Measurements from ENCODE around the gene BUD13. TPM values are rescaled to one million over a fixed set of nuclear protein-coding genes. Genes with fewer than 3 reads are reported as not detected.

BUD13 gene
- total and polyA plus RNA-seq, 9 of the 15 experiments (the other 6 are each of a cell fraction or from before 2014, with no cell fraction given): 9.5 to 34.1 (median 27.1) TPM

DNA sequence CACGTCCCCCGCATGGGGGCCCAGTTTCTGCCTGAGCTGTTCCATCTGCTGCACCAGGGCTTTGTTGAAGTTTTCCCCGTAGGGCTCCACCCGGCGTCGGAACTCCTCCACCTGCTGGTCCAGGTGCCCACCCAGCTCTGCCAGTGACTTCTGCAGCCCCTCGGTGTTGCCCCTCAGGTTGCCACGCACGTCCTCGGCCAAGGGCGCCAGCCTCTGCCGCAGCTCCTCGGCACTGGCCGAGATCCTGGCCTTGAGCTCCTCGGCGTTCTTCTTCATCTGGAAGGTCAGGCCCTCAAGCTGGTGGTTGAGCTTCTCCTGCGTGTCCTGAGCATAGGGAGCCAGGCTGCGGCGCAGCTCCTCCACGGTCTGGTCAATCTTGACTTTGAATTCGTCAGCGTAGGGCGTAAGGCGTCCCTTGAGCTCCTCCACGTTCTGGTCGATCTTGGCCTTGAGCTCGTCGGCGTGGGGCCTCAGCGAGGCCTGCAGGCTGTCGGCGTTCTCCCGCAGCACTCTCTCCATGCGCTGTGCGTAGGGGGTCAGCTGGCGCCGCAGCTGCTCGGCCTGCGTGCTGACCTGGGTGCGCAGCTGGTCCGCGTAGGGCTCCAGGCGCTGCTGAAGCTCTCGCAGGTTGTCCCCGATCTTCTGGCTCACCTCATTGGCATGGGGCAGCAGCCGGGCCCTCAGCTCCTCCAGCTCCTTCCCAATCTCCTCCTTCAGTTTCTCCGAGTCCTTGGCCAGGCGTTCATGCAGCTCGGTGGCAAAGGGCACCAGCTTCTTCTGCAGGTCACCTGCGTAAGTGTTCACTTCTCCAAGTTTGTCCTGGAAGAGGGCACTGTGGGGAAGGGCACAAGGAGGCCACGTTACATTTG lies 48.5 kb upstream of the BUD13 start:
- TF ChIP-seq ZBTB33 (CRISPR knock-in tag; IDR thresholded peaks at IDR 0.05) (0 out of 2 replicates have a peak, but pooled peaks have one; percentile 34), TCF7 (IDR thresholded peaks at IDR 0.05; ENCODE audit: borderline replicate concordance) (no peak)
- WGBS (ENCODE audit: insufficient coverage, low coverage, missing lambda C conversion rate): 36% methylated on average over 47 of the region's 51 CpGs
- no peak overlapping the region for H3K4me3 ChIP-seq
- FAIRE-seq (no peak), ATAC-seq (no peak), DNase-seq (ENCODE audit: extremely low read depth in 1 of 4, low spot score in 3 of 4) (no peak)
- intact Hi-C loops (cut with micrococcal nuclease): no loop called here
- no TSS peak for BruUV-seq (replicated peaks)
- in situ Hi-C loops (cut with MboI): no loop called here
- no peak overlapping the region; the same call in 1 of the 2 replicates for H2AFZ ChIP-seq (ENCODE audit: low read depth, low read length)
- peaks cover 0 to 13% of the 10 kb centered on the region in 2 experiments; a peak in 3 of 5 replicates for H3K4me1 ChIP-seq (replicated peaks in 1 of 2; ENCODE audit: control insufficient read depth in 2 of 2, insufficient read depth in 2 of 2, low read length in 2 of 2)
- H3K4me2 ChIP-seq (ENCODE audit: insufficient read depth, low read length): no peak overlapping the region
- H3K9ac ChIP-seq (ENCODE audit: insufficient read depth in 1 of 2, low read depth in 2 of 2, low read length in 2 of 2): no peak overlapping the region
- ChIA-PET POLR2A (interaction anchor here (0.6 to 1.2 kb wide), 7 partner anchors 8 to 509 kb away, joined by 3 to 6 read pairs (median 3); partner anchors contain the start of genes APOC3 and ZPR1), CTCF (ENCODE audit: low intra/inter-chr PET ratio) (no interaction called here)
- no peaks in the 10 kb centered on the region for H3K9me1 ChIP-seq (ENCODE audit: control insufficient read depth, insufficient read depth, low read length)
- no peaks in the 10 kb centered on the region for H3K9me3 ChIP-seq (replicated peaks; ENCODE audit: control insufficient read depth, insufficient read depth, low read depth, low read length)
- H3K79me2 ChIP-seq (ENCODE audit: control insufficient read depth, insufficient read depth, low read length): no peaks in the 10 kb centered on the region
- no peak overlapping the region for H3K27ac ChIP-seq (ENCODE audit: extremely low read depth, low read depth, low read length)
- H4K20me1 ChIP-seq (replicated peaks; ENCODE audit: control insufficient read depth, insufficient read depth, low read length): no peaks in the 10 kb centered on the region
- H3K27me3 ChIP-seq (ENCODE audit: control insufficient read depth in 2 of 2, insufficient read depth in 2 of 2, low read length in 2 of 2): peaks cover 0 to 10% of the 10 kb centered on the region in 2 experiments; a peak in 1 of 5 replicates
- H3K36me3 ChIP-seq (ENCODE audit: control insufficient read depth, insufficient read depth, low read length): no peaks in the 10 kb centered on the region
